GM21515 (cell line): Measurements from ENCODE around the gene PLAAT1.
A peak's percentile ranks its signal among the peaks of the same experiment; 100 is the strongest.

Experiments used
- ATAC-seq: cut with Tn5 transposase; IDR thresholded peaks from one replicate; pipeline ENCODE4 v1.9.1; 2021; ENCODE audit not compliant: unreplicated experiment

Gene PLAAT1

DNA sequence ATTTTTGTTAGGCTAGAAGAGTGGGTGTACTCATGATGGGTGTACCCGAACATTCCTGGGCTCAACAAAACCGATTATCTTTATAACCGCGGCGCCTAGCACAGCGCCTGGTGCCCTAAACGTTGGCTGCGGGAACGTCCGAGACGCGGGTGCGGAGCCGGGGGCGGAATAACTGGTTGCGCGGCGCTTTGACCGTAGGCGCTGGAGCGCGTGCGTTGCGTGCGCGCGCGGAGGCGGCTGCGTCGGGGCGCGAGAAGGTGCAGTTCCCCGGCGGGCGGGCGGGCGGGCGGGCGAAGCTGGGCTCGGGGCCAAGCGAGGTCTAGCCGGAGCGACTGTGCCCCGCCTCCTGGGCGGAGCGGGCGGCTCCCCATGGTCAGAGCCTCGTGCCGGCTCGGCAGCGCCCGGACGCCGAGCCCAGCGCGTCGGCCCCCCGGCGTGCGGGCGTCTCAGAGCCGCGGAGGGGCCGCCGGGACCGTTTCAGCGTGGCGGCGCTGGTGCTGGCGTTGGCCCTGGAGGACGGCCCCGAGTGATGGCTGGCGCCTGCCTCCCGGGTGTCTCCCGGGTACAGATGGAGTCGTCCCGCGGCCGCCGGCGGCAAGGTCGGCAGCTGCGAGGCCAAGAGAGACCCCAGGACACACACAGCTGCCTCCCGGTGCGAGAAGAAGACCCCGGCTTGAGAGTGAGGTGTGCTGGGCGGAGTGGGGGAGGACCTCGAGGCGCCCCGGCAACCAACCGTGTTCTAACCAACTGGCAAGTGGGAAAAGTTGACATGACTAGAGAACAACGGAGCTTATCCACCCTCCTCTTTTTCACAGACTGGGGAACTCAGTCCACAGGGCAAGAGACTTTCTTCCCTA lies at the start of gene PLAAT1:
Gene PLAAT1 (plus strand): TSS at position 373 of the 857 bp plus-strand sequence. CDS start 14,429 bp downstream, outside the sequence.
- ATAC-seq, result peak; percentile 87

DNA sequence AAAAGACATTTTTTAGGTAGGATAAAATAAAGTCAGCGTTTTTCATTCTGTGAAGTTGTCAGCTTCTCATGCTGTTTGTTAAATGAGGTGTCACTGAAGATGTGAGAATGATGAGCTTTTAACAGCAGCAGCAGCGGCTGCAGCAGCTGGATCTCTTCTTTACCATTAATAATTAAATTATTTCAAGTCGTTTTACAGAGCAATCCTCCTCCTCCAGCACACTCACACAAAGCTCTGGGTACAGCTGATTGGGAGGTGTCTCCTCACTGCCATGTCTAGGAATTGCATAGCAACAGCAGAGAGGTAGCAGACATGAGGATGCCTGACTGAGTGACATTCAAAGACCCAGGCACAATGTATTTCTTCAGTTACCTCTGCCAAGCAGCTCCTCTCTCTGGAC lies 46.7 kb upstream of the PLAAT1 start:
- no peak for ATAC-seq

DNA sequence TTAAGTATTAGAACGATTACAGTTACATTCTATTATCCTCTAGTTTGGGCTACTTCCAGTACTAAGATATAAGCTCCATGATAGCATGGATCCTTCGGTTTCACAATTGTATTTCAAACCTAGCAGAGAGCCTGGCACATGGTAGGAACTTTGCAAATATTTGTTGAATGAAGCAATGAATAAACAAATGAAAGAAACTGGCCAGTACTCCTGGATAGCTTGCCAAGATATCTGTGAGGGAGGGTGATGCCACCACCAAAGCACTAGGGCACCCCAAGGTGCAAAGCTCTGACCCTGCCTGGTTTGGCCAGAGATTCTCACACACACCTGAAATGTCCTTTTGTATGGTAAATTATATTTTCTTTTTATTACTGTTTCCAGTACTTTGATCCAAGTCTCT lies 44.3 kb upstream of the PLAAT1 start:
- no peak for ATAC-seq

DNA sequence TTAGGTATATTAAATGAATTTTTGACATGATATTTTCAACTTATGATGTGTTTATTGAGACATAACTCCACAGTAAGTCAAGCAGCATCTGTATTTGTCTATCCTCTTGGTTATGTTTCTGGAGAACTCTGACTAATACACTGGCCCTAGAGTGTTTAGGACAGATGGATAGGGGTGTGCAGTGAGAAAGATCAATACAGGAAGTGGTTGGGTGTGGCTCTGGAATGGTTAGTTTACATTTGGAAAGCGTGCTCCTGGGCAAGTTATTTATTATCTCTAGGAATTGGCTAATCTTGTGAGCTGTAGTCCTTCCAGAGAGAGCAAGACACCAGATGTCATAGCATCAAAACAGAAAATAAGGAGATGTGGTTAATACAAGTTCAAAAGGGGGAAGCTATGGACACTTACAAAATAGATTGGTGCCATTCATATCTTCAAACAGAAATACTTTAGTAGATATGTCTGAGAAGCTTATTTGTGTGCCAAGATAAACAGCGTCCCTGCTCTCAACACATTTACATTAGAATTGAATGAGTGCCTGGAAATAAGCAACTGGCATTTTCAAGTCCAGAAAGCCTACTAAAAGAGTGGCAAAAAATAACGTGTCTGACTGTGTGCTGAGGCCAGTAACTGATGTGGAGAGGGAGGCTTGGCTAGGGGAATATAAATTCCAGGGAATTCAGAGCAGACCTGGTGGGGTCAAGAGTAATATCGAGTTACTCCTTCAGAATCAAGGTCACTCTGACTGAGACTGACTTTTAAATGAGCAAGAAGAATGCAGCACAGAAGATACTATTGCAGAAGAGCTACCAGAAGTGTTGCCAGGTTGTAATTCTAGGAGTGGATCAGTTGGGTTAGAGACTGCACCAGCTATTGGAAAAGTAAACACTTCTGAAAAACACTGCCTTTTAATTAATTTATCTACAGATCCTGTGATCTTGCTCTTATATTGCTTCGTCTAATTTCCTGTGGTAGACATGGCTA lies 33.4 kb upstream of the PLAAT1 start:
- no peak for ATAC-seq

DNA sequence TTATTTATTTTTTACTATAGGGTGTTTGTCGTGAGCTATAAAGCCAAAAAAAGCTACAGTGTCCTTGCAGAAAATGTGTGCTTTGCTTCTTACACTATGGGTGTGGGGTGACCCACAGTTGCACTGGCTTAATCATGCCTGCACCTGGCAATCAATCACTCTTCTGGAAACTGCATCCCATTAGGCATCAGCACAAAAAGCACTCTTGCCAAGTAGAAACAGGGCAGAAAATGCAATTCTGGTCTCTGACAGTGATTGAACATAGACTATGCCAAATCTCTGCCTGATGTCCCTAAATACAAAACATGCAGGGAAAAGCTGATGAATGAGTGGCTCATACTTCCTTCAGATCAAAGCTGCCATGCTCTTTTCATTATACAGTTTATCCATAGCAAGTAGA lies 30.4 kb upstream of the PLAAT1 start:
- ATAC-seq, result no peak

DNA sequence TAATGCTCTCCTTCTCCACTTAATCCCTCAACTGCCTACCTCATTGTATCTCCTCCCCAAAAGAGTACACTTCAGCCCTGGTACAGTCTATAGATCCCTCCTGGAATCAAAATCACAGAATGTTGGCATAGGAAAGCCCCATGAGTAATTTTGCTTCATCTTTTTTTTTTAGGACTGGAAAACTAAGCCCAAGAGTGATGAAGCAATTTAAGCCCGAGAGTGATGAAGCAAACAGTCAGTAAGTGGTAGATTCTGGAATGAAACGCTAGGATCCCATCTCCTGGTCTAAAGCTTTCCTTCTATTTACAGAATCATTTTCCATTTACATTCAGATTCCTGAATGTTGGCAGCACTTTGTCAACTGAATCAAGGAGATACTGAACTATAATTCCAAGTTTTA lies 29.8 kb upstream of the PLAAT1 start:
- no peak for ATAC-seq

DNA sequence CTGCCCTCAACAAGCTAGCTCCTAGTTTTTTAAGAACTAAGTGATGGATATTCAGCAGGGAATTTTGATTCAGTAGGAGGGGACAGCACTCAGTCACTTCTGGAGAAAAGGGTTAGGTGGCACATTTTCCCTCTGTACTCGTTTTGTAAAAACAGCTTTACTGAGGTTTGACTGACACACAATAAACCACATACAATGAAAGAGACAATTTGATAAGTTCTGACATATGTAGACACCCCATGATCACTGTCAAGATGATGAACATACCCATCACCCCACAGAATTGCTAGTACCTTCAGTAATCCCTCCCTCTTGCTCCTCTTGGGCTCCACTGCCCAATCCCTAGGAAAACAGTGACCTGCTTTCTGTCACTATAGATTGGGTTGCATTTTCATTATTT lies 29.0 kb upstream of the PLAAT1 start:
- ATAC-seq, result no peak

DNA sequence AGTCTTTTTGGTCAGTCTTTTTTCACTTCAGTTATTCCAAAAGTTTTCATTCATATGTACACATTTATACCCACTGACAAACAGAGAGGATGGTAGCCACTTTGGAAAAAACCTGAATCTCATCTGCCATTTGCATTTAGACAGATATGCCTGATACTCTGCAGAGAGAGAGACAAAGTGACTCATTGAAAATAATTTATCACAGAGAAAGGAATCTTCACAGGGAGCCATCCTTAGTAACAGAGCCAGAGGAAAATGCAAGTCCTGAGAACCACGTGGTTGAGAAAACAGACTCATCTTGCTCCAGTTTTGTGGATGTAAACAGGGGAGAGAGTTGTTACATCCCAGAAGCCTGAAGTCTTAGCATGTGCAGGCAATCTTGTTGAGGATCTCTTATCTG lies 28.2 kb upstream of the PLAAT1 start:
- no peak for ATAC-seq

DNA sequence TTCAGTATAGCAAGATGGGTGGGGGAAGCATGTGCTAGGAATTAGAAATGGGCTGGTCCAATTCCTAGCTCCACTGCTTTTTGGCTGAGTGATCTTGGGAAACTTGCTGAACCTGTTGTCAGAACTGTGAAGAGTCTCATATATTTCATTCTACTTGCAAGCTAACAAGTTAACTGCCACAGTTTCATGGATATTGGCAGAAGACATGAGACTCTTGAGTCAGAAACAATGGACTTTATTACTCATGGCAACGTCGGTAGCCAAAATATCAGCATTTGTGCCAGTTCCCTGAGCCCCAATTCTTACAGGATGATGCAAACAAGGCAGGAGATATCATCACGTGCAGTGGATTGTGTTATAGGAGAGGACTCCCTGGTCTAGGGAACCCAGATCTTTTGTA lies 26.6 kb upstream of the PLAAT1 start:
- ATAC-seq, result no peak

DNA sequence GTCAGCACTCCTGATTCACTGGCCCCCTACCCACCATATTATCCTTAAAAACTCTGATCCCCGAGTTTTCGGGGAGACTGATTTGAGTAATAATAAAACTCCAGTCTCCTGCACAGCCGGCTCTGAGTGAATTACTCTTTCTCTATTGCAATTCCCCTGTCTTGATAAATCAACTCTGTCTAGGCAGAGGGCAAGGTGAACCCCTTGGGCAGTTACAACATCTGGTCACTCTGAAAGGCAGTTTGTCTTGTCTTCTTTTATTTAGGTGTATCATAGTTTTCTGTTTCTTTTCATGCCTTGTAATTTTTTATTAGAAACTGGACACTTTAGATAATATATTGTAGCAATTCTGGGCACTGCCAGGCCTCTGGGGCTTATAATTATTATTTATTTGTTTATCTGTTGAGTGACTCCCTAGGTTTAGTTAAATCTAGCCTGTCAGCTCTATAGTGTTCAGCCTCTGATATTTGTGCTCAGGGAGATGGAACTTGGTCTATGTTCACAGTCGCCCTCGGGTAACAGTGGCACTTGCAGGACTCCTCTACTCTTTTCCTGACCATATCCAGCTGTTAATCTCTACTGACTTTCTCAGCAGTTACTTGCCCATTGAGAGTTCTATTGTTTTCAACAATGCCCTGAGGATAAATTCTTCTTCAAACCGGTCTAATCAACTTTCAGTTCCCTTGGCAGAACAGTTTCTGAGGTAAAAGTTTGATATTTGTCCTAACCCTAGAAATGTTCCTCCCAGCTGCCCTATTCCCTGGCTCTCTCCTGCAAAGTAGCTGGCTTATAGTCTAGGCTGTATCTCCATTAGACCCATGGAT lies 15.5 kb upstream of the PLAAT1 start:
- no peak for ATAC-seq

DNA sequence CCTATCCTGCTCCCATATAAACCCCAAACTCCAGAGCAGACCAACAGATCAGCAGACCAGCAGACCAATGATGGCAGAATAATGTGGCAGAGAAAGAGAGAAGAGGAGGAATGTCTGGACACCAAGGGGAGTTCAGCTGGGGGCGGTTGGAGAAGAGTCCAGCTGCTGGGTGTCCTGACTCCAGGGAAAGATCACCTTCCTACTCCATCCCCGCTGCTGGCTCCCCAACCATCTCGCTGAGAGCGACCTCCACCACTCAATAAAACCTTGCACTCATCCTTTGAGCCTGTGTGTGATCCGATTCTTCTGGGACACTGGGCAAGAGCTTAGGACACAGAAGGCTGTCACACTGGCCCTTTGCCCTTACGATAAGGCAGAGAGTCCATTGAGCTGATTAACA lies 12.8 kb upstream of the PLAAT1 start:
- no peak for ATAC-seq

DNA sequence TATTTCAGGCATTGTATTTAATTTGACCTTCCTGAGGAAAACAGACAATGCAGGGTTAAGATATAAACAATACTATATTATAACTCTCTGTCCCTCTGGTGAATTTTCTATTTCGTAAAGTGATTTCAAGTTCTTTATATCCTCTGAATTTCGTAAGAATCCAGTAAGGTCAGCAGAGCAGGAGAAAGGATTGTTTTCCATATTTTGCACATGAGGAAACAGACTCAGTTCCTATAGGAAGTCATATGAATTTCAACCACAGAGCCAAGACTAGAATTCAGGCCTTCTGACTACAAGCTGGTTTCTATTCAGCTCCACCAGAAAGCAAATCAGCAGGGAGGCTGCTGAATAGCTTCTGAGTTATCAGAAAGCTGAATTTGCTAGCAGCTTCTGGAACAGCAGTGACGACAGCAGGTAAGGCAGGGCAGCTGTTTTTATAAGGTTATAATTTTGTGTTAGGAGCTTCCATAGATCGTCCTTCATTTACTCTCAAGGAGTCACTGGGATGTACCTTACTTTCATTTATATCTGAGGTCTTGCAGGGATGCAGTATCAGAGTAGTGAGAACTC lies 11.1 kb upstream of the PLAAT1 start:
- ATAC-seq, result no peak

DNA sequence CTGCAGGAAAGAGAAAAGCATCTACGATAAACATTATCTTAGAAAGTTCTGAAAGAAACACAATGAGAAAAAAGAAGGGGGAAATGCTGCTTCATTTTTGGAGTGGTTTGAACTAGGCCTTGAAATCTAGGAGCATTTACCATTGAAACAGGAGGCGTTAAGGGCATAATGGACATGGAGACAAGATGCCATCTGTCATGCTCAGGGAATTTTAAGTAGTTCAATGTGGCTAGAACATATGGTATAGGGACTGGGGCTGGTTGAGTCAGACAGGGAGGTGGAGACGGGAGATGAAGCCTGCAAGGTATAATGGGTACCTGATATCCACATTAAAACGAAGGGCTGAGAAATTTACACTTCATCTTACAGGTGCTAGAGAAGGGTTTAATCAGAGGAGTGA lies 10.4 kb upstream of the PLAAT1 start:
- ATAC-seq, result no peak

DNA sequence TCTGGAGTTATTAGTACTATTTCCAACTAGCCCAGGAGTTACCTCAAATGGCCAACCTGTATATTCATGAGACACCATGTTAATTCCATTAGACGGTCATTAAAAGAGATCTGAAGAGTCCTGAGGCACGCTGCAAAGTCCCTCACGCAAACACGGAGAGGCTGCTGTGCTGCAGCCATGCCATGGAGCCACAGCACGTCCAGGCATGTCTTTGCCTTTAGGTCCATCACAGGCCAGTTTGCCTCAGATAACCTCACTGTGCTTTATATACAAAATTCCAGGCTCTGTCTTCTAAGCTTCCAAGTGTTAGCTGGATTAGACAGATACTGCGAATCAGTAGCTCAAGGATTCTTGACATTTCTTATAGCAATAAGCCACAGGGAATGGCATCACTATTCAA lies 9.8 kb upstream of the PLAAT1 start:
- ATAC-seq, result no peak

DNA sequence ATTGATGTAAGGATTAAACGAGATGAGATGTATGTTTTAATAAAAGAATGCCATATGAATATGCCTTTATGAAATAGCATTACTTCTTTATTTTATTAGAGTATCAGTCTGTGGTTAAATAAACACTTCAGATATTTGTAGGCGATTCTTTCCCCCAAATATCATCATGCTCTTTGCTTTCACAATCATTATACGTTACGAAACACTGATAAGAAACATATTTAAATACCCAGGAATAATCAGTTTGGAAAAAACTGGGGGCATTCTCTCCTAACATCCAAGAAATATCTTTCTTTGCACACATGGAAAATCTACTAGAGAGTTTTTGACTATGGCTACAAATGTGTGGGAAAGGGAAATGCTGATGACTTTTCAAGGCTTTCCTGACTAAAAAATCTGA lies 4.4 kb upstream of the PLAAT1 start:
- no peak for ATAC-seq

DNA sequence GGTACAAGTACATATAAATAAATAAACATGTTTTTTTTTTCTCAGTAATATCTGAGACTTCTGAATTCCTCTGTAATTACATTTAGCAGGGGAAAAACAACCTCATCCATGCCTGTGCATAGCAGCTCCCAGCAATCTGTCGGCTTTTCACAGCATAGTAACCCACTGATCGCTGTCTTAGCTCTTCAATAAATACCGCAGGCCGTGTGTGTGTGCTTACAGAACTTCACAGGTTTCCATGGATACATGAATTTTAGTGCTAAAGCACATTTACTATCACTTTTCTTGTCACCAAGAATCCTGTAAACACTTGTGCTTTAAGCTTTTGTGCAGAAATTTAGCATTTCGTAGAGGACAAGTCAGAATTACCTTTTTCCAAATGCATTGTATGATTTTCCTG lies 4.0 kb upstream of the PLAAT1 start:
- ATAC-seq, result no peak

DNA sequence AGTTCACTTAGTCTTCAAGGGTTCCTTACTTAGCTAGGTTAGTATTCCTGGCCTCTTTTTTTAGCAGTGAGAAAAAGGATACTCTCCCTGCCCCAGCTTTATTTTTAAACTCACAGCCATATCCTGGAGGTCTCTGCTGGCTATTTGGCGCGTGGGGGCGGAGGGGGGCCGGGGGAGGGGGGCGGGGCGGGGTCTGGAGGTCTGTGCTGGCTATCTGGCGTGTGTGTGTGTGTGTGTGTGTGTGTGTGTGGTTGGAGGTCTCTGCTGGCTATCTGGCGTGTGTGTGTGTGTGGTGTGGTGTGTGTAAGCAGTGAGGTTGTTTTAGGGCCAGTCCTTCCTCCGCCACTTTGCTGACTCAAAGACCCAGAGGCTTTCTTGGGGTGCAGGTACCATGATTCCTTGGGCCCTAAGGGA lies 579 bp upstream of the PLAAT1 start:
- ATAC-seq, result no peak

DNA sequence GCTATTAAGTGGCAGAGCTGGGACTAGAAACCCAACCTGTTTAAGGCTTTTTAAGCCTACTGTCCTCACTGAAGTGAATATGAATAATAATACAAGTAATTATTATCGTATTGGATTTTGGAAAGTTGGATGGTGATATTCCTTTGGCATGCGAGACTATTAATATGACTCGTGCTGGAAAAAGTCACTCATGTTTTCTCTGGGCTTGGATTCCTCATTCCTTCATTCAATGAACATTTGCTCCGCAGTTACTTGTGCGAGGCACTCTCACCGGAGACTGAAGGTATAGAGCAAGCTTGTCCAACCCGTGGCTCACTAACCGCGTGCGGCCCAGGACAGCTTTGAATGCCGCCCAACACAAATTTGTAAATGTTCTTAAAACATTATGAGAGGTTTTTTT lies 694 bp downstream of the PLAAT1 start:
- no peak for ATAC-seq

DNA sequence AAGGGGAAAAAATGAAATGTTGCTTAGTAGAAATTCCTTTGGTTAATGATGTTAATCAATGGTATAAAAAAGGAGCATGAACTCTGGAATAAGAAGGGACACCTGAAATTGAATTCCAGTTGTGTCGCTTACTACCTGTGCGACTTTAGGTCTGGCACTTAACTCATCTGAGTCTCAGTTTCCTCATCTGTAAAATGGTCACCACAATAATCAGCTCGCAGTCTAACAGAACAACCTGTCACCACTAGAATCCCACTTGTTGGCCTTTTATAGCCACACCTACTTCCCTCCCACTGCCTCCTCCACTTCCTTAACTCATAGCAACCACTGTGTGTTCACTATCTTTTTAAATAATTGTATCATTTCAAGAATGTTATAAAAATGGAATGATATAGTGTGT lies 2.5 kb downstream of the PLAAT1 start:
- no peak for ATAC-seq

DNA sequence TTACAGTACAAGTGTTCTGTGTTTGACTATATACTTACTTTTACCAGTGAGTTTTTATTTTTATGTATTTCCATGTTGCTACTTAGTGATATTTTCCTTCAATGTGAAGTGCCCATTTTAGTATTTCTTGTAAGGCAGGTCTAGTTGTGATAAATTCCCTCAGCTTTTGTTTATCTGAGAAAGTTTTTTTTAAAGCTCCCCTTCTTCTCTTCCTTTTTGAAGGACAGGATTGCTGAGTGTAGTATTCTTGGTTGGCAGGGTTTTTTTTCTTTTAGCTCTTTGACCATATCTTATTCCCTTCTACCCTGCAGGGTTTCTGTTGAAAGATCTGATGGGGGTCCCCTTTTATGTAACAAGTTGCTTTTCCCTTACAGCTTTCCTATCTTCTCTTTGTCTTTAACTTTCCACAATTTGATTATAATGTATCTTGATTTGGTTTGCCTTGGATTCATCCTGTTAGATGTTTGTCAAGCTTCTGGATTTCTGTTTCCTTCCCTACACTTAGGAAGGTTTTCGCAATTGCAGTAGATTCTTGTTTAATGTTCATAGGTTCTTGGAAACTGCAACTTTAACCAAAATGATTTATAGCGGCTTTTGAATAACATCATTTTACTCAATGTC lies 7.9 kb downstream of the PLAAT1 start:
- ATAC-seq, result no peak
